Activated T-cell treated with anti-CD3 and anti-CD28 coated beads for 1 hour (primary cell): ENCODE data around the gene AP1B1.
"Not testable (repeated sequence)": the region's sequence is repeated elsewhere in the genome, so short reads cannot be mapped to it uniquely, and the experiment has no call there.

Experiments
- DNase-seq: peaks from one replicate; pipeline ENCODE4 v3.0.0-alpha.2; 2020; ENCODE audit warnings: low read depth

The AP1B1 gene

DNA sequence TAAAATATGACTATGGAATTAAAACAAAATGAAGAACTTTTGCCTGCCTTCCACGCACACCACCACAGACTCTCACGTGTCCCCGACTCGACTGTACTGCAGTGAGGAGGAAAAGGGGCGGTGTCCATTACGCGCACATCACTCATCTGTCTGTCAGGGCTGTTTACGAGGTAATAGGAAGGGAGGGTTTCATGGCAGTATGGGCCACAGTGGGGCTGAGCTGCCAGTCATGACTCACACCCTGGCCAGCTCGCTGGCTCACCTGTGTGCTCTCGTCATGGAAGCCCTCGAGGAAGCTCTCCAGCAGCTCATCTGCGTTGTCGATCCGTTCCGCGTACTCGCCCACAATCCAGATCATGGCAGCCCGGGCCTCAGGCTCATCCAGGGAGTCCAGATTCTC is 39.4 kb downstream of the AP1B1 start:
- DNase-seq, result no peak

DNA sequence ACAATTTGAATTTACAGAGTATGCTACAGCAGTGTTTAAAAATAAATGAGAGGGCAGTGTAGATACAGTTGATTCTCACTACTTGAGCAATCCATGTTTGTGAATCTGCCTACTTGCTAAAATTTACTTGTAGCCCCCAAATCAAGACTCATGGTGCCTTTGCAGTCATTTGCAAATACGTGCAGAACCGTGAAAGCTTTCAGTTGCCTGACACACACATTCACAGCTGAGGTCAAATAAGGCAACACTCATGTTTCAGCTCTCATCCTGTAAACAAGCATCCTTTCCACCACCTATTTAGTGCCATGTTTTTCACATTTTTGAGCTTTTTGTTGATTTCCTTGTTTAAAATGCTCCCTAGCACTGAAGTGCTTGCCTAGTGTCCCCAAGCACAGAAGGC is 40.3 kb downstream of the AP1B1 start:
- DNase-seq, result no peak

DNA sequence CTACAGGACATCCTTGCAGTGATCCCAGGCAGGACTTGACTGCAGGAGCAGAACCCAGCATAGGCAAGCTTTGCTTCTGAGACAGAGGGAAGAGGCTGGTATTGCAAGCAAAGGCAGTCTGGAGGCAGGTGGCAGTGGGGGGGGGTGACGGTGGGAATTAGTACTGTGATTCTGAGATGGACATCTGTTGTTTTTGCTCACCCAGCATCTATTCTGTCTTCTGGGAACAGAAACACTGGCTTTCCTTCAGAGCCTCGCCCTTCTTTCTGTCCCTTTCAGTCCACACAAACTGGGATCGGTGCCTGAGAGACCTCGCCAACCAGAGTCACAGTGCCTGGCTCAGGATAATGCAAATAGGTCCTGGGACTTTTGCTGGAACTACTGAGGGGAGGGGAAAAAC is 41.7 kb downstream of the AP1B1 start:
- no peak for DNase-seq

DNA sequence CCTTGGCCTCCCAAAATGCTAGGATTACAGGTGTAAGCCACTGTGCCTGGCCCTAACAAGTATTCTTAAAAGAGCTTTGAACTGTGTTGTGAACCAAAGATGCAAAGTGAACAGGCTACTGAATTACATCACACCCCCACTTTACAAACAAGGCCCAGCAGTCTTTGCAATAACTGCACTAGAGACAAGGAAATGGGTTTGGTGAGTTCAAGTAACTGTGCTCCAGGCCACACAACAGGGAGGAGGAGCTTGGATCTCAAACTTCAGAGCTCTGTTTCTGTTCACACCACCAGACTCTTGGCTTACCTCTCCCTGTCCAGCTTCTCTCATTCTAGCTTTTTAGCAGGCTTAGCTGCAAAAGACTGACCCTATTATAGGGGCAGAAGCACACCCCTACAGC is 42.4 kb downstream of the AP1B1 start:
- no peak for DNase-seq

DNA sequence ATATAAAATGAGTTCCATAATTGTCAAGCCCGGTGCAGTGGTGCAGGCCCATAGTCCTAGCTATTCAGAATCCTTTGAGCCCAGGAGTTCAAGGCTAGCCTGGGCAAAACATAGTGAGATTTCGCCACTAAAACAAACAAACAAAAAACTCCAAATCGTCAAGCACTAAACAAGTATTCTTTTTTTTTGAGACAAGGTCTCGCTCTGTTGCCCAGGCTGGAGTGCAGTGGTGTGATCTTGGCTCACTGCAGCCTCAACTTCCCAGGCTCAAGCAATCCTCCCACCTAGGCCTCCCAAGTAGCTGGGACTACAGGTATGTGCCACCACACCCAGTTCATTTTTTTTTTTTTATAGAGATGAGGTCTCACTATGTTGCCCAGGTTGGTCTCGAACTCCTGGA is 43.5 kb downstream of the AP1B1 start:
- not testable (repeated sequence) for DNase-seq

DNA sequence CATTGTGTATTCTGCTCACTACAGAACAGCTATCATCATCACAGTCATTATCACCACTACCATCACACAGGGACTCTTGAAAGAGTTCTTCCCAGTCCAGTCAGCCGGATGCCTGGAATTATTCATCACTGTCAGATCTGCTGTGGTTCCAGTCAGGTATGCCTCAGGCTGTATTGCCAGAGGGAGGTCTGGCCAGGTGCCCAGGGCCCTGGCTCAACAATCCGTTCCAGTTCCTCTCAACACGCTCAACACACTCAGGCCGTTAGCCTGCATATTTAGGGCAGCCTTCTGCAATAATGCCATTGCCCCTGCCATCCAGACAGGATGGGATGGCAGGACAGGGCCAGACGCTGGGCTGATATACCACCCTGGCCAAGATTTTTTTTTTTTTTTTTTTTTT is 44.2 kb downstream of the AP1B1 start:
- DNase-seq, result no peak

DNA sequence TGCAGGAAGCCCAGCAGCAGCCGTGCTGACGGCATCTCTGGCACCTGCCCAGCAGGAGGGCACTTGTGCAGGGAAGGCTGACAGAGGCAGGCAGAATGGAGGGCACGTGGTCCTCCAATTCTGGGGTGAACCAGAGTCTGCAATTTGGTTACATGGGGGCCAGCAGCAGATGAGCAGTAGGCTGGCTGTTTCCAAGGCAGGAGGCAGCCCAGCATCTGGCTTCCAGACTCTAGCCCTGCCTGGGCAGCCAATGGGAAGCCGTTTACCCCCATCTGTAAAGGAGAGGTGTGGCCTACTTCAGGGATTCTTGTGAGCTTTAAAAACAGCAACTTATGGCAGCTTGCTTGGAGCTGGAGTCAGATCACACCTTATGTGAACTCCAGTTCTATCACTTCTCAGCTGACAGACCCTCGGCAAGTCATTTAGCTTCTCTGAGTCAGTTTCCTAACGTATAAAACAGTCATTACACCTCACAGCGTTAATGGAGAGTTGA is 45.0 kb downstream of the AP1B1 start:
- DNase-seq, result no peak

DNA sequence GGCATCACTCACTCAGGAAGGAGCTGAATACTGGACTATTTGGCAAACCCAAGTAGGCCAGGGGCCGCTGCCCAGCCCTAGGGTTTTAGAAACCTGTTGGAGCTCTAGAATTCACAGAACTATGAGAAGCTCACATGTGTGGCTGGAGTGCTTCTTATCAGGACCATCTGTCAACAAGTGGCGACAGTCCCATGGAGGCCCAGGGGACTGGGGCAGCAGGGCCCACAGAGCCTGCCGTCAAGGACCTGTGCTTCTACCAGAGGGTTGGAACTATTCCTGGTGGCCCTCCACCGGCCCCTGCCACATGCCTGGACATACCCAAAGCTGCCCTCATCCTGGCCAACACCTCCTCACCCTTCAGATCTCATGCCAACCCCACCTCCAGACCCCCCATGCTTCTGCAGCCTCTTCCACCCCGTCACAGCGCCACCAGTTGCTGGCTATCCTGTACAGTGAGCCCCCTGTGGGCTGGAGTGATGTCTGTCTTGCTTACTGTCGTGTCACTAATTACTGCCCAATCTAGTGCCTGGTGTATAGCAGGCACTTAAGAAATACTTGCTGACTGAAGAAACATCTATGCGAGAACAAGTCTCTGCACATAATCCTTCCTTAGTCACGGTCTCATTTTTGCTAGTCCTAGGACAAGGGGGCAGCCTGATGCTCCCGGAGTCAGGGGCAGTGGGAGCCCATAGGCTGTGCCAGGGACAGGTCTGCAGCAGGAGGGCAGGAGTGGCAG is 45.6 kb downstream of the AP1B1 start:
- no peak for DNase-seq

DNA sequence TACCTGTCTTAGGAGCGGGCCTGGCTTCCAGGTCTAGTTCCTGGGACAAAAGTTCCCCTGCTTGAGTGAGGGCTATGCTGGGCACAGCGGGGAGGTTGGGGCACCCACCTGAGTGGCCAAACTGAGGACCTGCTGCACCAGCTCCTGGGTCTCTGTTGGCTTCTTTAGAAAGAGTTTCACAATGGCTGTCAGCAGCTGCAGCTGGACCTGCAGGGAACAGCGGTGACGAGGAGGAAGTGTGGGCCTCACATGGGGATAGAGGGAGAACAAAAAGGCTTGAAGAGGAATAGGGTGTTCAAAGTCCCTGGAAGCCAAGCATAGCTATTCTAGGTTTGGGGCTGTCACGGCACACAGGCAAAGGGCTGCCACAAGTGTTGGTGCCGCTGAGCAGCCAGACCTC is 46.2 kb downstream of the AP1B1 start:
- no peak for DNase-seq

DNA sequence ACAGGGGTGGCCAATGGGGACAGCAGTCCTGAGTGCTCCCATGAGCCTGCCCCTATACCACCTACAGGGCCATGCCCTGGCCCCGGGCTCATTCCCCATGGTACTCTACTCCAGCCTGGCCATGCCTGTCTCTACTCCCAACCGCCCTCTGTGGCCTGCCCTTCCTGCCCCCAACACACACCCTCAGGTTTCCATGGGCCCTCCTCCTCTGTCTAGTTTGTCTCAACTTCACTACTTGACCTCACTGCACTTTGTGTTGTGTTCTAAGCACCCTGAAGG is 46.6 kb downstream of the AP1B1 start:
- DNase-seq, result no peak

DNA sequence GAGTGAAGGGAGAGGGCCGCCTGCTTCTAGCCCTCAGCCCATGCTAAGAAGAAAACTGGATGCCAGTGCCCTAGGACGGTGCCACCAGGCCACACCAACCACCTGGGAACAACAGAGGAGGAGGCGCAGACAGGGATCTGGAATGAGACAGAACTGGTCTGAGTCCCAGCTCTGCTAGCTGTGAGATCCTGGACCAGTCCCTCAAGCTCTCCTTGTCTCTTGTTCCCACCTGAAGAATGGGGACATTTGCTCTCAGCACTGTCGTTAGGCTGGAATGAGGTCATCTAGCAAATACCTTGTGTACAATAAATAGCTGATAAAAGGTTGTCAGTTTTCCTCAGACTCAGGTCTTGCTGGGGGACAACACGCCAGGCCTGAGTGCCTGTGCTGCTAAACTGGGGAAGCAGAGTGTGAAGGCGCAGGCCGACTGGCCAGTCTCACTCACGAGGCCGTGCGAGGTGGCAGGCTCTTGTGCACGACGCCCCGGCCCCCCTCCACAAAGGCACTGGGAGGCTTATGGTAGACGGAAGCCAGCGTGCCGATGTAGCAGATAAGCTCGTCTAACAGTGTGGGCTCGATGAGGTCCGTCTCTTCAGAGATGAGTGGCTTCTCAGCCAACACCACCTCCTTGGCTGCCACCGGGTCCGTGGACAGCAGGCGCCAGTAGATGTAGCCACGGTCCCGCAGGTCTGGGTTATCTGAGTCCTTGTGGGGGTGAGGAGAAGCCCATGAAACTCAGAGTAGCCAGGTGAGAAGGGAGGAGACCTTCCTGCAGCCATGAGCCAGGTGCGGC is 47.1 kb downstream of the AP1B1 start:
- no peak for DNase-seq

DNA sequence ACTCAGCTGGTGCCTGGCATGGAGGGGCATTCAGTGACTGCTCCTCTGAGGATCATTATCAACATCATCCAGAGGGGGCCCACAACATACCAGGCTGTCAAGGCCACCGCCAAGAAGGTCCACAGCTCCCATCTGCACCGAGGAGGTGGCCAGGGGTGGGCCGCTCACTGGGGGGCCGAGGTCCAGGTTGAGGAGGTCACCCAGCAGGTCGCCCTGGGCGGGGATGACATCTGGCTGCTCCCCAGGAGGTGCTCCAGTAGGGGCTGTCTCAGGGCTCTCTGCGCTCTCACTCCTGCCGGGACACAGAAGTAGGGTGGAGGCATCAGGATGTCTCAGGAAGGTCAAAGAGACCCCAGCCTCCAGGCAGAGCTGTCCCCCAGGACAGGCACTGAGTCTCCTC is 47.8 kb downstream of the AP1B1 start:
- DNase-seq, result no peak

DNA sequence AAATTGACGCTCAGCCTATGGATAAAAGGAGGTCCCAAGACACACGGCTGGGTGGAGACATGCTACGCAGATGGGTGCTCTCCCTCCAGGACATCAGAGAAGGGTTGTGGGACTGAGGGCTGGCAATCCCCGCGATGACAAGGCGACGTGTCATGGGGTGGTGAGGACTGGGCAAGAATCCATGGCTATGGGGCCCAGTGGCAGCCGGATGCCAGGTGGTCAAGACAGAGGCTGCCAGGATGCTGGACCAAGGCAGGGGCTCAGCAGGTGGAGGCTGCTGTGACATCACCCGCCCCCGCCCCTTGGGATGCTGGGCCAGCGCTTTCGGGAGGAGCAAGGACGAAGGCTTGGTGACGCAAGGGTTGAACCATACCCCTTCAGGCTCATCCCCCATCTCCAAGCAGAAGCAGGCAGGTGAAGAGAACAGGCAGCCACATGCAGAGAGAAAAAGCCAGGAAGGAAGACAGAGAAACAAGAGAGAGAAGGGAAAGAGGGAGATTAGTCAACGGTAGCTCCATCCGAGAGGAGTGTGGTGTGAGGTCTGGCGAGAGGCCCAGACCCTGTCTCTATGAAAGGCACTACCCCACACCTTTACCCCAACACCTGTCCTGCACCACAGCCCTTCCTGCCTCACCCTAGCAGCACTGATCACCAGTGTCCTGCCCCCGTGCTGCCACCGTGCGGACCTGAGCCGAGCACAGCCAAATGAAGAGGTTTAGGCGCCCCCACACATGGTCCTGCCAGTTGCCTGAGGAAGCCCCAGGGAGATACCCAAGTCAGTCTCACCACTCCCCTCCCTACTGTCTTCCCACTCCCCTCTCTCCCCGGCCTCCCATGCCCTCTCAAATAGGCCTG is 48.8 kb downstream of the AP1B1 start:
- DNase-seq, result no peak

DNA sequence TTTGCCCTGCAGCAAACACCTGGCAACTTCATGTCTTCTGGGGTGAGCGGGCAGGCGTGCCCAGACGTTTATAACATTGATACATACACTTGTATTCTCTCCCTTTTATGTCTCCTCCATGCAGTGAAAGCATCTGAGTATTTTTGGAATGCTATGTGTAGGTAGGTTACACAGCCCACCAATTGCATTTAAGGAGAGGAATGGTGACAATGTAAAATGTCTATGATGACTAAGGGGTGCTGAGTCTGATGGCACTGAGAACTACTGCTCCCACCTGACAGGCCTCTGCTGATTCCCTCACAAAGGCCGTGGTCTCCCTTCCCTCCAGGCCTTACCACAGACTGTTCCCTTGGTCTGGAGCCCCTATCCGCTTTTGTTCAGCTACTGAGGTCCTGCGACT is 50.0 kb downstream of the AP1B1 start:
- DNase-seq, result no peak

DNA sequence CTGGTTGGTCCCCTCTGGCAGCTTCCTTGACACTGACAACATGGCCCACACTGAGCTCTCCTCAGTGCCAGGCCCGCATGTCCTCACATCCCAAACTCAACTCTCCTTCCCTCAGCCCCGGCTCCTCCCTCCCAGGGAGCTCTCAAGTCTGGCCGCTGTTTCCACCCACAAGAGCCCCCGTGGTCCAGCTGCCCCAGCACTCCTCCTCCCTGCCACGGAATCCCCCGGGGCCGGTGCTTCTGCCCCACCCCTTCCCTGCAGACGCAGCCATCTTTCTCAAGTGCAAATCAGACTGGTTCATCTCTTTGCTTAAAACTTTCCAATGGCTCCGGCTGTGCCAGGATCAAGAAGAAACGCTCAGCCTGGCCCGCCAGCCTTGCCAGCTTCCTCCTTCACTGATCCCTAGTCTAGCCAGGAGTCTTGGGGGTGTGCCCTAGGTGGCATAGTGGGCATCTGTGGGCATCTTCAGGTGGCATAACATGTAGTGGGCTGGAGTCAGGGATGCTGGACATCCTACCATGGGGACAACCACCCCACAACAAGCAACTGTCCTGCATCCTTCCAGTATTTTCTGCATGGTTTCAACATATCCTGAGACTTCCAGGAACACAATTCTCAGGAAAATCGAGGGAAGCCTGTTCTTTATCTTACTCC is 50.6 kb downstream of the AP1B1 start:
- no peak for DNase-seq

DNA sequence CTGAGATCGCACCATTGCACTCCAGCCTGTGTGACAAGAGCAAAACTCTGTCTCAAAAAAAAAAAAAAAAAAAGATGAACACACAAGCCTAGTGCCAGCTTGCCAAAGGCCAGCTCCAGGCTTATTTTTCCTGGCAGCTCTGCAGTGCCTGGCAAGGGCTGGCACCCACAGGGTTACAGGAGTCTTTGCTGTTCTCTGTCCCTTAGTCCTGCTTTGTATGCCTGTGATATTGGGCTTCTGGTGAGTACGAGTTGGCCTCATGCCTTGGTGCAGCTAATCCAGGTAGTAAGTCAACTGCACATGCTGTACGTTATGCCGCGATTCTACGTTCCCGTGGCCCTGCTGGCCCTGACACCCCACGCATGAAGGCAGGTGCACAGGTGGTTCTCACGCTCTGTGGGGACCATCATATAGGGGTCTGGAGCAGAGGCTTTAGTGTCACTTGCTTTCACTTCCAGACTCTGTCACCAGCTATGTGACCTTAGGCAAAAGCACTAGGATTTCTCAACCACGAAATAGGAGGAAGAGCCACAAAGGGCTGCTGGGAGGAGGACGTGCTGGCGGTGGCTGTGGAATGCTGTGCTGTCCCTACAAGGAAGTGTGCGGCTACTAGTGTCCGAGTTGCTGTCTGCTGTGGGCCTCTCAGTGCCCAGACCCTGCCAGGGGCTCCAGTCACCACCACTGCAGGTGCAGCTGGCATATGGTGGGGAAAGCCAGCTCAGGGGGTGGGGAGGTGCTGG is 51.4 kb downstream of the AP1B1 start:
- DNase-seq, result no peak

DNA sequence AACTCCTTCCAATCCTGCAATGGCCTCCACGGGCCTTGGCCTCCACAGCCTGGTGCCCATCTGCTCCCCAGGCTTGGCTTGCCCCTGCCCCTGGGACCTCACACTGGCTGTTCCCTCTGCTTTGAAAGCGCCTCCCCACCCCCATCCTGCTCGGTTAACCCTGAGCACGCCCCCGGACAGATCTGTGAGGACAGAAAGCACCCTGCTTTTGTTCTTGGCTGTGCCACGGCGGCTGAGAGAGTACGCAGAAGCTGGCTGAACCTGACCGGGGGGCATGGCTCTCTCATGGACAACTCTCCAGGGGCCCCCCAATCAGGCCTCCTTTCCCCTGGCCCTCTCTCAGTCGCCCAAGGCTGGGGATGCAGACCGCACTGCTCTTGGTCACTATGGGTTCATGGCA is 52.7 kb downstream of the AP1B1 start:
- no peak for DNase-seq

DNA sequence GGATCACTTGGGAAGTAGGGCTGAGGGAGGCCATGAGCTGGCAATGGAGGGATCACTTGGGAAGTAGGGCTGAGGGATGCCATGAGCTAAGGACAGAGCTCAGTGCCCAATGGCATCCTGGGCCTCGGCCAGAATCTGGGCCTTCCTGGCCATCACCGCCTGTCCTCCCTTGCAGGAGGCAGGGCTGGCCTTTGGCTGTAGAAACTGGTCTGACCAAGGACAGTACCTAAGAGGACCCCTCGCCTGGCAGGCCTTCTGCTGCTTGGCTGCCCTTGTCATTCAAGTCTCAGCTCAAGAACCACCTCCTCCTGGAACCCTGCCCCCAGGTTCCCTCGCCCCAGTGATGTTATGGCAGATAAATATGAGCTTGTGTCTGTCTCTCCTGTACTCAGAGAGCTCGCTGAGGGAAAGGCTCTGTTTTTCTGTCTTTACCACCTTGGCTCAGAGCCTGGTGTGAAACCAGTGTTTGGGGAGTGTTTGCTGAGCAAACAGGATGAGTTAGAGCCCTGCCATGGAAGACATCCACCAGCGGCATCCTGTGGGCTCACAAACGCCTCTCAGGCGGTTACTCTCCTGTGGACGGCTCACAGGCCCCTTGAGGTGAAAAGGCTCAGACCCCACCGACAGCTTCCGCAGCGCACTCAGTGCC is 53.5 kb downstream of the AP1B1 start:
- DNase-seq, result no peak

DNA sequence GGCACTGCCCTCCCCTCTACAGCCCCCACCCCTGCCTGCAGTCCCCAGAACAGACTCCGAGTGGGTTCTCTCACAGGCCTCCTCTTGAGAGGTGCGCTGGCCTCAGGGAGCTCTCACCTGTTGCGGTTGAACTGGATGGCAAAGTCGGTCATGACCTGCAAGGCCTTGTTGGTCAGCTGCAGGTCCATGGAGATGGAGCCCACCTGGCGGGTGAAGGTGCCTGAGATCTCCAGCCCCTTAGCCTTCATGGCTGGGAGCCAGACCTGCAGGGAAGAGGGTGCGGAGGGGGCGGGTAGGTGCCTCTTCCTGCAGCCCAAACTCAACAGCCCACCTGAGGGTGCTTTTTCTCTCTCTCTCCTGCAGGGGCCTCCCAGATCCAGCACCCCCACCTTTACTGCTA is 54.2 kb downstream of the AP1B1 start:
- no peak for DNase-seq

DNA sequence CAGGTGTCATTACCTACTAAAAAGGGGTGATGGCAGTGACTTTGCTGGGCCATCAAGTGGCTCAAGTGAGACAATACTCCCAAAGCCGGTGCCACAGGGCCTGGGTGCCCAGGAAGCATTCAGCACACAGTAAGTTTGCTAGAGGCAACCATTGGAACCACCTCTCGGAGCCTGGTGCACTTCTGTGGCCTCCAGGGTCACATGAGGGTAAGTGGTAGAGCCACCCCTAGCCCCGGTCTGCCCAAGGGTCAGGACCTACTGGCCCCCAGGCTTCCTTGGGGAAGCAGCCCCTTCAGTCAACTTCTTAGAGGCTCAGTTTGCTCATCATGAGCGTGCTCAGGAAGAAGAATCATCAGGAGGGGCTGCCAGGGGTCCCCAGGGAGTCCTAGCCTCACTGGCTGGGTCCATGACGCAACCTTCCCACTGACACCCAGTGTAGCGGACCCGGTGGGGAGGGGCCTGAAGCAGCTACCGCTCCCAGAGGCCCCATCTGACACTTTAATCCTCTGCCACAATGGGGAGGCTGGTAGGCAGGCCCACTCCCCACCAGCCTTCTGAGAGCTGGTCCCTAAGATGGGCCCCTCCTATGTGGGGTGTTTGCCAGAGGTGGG is 55.4 kb downstream of the AP1B1 start:
- DNase-seq, result no peak
